Measurements from ENCODE around the gene MAP3K9. TPM values are rescaled to one million over a fixed set of nuclear protein-coding genes. Genes with fewer than 3 reads are reported as not detected.
A peak's percentile ranks its signal among the peaks of the same experiment; 100 is the strongest.

MAP3K9 gene
- total RNA-seq, 1 experiment from 2014 or later = 28.0 TPM

DNA sequence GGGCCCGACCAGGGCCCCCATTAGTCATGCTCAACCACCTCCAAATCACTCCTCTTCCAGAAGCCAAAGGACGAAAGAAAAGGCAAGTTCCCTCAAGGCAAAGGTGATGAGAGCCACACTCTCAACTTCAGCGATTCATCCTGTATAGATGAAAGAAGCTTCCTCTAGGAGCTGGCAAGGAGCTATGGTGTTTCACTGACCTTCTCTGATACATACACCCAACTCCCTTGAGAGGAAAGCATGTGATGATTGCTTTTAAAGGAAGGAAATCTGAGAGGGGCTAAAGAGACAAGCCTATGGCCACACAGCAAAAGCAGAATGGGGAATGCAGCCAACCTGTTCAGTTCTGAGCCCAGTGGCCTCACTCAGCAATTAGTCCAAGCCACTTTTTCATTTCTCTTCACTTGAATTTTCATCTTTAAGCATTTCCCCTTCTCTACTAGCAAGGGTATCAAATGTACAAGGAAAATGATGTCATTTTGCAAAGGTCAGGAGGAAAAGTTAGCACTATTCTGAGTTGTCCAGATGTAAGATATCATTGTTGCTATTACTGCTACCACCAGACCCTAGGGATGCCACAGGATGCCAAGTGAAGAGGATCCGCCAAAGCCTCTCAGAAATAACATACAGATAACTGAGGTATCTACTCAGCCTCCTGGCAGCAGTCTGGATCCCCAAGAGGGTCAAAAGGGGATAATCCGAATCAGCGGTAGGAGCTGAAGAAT is 82.5 kb downstream of the MAP3K9 start (continued):
- TF ChIP-seq, protein P1, sequence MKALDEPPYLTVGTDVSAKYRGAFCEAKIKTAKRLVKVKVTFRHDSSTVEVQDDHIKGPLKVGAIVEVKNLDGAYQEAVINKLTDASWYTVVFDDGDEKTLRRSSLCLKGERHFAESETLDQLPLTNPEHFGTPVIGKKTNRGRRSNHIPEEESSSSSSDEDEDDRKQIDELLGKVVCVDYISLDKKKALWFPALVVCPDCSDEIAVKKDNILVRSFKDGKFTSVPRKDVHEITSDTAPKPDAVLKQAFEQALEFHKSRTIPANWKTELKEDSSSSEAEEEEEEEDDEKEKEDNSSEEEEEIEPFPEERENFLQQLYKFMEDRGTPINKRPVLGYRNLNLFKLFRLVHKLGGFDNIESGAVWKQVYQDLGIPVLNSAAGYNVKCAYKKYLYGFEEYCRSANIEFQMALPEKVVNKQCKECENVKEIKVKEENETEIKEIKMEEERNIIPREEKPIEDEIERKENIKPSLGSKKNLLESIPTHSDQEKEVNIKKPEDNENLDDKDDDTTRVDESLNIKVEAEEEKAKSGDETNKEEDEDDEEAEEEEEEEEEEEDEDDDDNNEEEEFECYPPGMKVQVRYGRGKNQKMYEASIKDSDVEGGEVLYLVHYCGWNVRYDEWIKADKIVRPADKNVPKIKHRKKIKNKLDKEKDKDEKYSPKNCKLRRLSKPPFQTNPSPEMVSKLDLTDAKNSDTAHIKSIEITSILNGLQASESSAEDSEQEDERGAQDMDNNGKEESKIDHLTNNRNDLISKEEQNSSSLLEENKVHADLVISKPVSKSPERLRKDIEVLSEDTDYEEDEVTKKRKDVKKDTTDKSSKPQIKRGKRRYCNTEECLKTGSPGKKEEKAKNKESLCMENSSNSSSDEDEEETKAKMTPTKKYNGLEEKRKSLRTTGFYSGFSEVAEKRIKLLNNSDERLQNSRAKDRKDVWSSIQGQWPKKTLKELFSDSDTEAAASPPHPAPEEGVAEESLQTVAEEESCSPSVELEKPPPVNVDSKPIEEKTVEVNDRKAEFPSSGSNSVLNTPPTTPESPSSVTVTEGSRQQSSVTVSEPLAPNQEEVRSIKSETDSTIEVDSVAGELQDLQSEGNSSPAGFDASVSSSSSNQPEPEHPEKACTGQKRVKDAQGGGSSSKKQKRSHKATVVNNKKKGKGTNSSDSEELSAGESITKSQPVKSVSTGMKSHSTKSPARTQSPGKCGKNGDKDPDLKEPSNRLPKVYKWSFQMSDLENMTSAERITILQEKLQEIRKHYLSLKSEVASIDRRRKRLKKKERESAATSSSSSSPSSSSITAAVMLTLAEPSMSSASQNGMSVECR (CRISPR knock-in tag; IDR thresholded peaks at IDR 0.05; ENCODE audit: borderline replicate concordance) = no peak
- TF ChIP-seq ZNF138 (CRISPR knock-in tag; conservative IDR thresholded peaks at IDR 0.05) (no peak), ZNF219 (CRISPR knock-in tag; IDR thresholded peaks at IDR 0.05; ENCODE audit: borderline replicate concordance) (no peak)
- TF ChIP-seq, protein P2, sequence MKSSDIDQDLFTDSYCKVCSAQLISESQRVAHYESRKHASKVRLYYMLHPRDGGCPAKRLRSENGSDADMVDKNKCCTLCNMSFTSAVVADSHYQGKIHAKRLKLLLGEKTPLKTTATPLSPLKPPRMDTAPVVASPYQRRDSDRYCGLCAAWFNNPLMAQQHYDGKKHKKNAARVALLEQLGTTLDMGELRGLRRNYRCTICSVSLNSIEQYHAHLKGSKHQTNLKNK (CRISPR knock-in tag; IDR thresholded peaks at IDR 0.05) = no peak

DNA sequence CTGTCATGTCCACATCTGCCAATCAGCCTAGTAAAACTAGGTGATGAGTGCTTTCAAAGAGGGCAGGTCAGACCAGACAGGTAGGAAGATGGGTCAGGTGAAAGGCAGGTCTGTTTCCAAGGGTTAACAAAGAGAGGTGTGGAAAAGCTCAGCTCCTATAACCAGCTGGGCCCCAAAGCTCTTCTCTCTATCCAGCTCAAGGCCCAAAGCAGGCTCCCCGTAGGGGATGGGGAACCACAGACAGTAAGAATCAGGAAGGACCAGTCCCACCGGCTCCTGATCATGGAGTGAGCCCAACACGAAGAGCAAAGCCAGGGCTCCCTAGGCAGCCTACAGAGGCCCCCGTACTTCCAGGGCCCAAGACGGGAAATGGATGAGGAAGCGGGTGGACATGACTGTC is 84.4 kb downstream of the MAP3K9 start:
- Mint-ChIP-seq H3K4me3 (no peak overlapping the region), H3K9me3 (no peaks in the 10 kb centered on the region), H3K4me1 (peaks cover 6% of the 10 kb centered on the region; the same call in 1 of the 2 replicates), H3K27ac (no peak overlapping the region), H3K36me3 (peaks cover 19% of the 10 kb centered on the region), H3K27me3 (ENCODE audit: low read depth) (no peaks in the 10 kb centered on the region)
- DNase-seq (ENCODE audit: low spot score) = no peak
- CTCF ChIA-PET = interaction anchor here (1.4 to 1.5 kb wide), 2 partner anchors 12 to 17 kb away, joined by 3 to 5 read pairs; no protein-coding TSS in a partner anchor
- no peak for ATAC-seq
- TF ChIP-seq TCF7 (CRISPR knock-in tag; IDR thresholded peaks at IDR 0.05; ENCODE audit: low read depth) = no peak
- TF ChIP-seq, protein P3, sequence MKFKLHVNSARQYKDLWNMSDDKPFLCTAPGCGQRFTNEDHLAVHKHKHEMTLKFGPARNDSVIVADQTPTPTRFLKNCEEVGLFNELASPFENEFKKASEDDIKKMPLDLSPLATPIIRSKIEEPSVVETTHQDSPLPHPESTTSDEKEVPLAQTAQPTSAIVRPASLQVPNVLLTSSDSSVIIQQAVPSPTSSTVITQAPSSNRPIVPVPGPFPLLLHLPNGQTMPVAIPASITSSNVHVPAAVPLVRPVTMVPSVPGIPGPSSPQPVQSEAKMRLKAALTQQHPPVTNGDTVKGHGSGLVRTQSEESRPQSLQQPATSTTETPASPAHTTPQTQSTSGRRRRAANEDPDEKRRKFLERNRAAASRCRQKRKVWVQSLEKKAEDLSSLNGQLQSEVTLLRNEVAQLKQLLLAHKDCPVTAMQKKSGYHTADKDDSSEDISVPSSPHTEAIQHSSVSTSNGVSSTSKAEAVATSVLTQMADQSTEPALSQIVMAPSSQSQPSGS (CRISPR knock-in tag; IDR thresholded peaks at IDR 0.05; ENCODE audit: borderline replicate concordance, low read depth) = no peak
- TF ChIP-seq MXD4 (CRISPR knock-in tag; IDR thresholded peaks at IDR 0.05; ENCODE audit: borderline replicate concordance) = no peak
- POLR2A ChIA-PET = no interaction called here

DNA sequence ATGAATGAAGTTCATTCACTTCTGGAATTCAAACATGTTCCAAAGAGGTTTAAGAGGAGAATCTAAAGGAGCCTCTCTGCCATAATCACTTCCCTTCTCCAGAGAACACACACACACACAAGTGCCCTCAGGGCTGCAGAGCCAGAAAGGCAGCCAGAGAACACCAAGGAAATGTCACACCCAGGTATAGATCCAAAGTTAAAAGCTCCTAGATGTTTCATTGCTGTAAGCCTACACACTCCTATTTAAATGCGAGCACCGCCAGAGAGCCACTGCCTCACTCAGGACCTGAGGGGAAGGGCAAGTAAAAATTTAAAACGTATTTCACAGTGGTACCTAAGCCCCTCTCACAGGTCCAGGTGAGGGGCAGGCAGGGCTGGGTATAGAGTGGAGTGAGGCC is 85.2 kb downstream of the MAP3K9 start:
- ChIA-PET CTCF (interaction anchor here (0.7 to 1.5 kb wide), 2 partner anchors 10 to 35 kb away, joined by 4 read pairs; no protein-coding TSS in a partner anchor), POLR2A (interaction anchor here (0.6 kb wide), 1 partner anchor 8 kb away, joined by 4 read pairs; no protein-coding TSS in a partner anchor)
- Mint-ChIP-seq H3K27me3 (ENCODE audit: low read depth) (no peaks in the 10 kb centered on the region), H3K36me3 (peaks cover 10% of the 10 kb centered on the region), H3K9me3 (no peaks in the 10 kb centered on the region), H3K4me1 (peaks cover 6% of the 10 kb centered on the region; the same call in 1 of the 2 replicates), H3K4me3 (no peak overlapping the region), H3K27ac (no peak overlapping the region)
- TF ChIP-seq SP1 (CRISPR knock-in tag; conservative IDR thresholded peaks at IDR 0.05) = no peak
- TF ChIP-seq ZNF121 (CRISPR knock-in tag; IDR thresholded peaks at IDR 0.05) = no peak
- TF ChIP-seq ZNF396 (CRISPR knock-in tag; IDR thresholded peaks at IDR 0.05; ENCODE audit: borderline replicate concordance) = no peak
- TF ChIP-seq ZNF317 (CRISPR knock-in tag; IDR thresholded peaks at IDR 0.05; ENCODE audit: borderline replicate concordance, low read depth) = no peak
- no peak for TF ChIP-seq ZNF416 (CRISPR knock-in tag; IDR thresholded peaks at IDR 0.05)
- no peak for TF ChIP-seq IRF2 (CRISPR knock-in tag; IDR thresholded peaks at IDR 0.05; ENCODE audit: borderline replicate concordance, low read depth)
- TF ChIP-seq, protein P4, sequence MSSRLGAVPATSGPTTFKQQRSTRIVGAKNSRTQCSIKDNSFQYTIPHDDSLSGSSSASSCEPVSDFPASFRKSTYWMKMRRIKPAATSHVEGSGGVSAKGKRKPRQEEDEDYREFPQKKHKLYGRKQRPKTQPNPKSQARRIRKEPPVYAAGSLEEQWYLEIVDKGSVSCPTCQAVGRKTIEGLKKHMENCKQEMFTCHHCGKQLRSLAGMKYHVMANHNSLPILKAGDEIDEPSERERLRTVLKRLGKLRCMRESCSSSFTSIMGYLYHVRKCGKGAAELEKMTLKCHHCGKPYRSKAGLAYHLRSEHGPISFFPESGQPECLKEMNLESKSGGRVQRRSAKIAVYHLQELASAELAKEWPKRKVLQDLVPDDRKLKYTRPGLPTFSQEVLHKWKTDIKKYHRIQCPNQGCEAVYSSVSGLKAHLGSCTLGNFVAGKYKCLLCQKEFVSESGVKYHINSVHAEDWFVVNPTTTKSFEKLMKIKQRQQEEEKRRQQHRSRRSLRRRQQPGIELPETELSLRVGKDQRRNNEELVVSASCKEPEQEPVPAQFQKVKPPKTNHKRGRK (CRISPR knock-in tag; IDR thresholded peaks at IDR 0.05; ENCODE audit: borderline replicate concordance) = no peak
- DNase-seq (ENCODE audit: low spot score) (no peak), ATAC-seq (peak; percentile 54)

Measured in WTC11 (cell line).